ENCODE measurements around the gene SPRYD7.

Gene SPRYD7

GRCh38 chr13:49936075-49936967, at the start of gene SPRYD7:
SPRYD7 (minus strand) TSS chr13:49936340; CDS start chr13:49936235, 105 bp downstream.
- in situ Hi-C loops (cut with MboI; ENCODE audit: low sequenced_read_pairs, unreplicated experiment): no loop called here
- peak; percentile 99 for TF ChIP-seq CTCF (IDR thresholded peaks at IDR 0.05; ENCODE audit: borderline replicate concordance, control extremely low read depth, extremely low read depth, insufficient read depth, missing control alignments)
- DNase-seq (ENCODE audit: low spot score): peak; percentile 96

- no peak for DNase-seq (ENCODE audit: low spot score)
- in situ Hi-C loops (cut with MboI; ENCODE audit: low sequenced_read_pairs, unreplicated experiment): loop anchor here (25.0 kb wide), 1 partner anchor 1077 kb away; no protein-coding TSS in a partner anchor
- TF ChIP-seq CTCF (IDR thresholded peaks at IDR 0.05; ENCODE audit: borderline replicate concordance, control extremely low read depth, extremely low read depth, insufficient read depth, missing control alignments): no peak
Observed at GRCh38 chr13:49985129-49985528, 49.0 kb upstream of the SPRYD7 start.

- in situ Hi-C loops (cut with MboI; ENCODE audit: low sequenced_read_pairs, unreplicated experiment): loop anchor here (25.0 kb wide), 1 partner anchor 1082 kb away; no protein-coding TSS in a partner anchor
- DNase-seq (ENCODE audit: low spot score): no peak
Observed at GRCh38 chr13:49980266-49980665, 44.1 kb upstream of the SPRYD7 start.

GRCh38 chr13:49977992-49978391, 41.9 kb upstream of the SPRYD7 start:
- in situ Hi-C loops (cut with MboI; ENCODE audit: low sequenced_read_pairs, unreplicated experiment): loop anchor here (10.0 to 25.0 kb wide), 3 partner anchors 547 to 1084 kb away; no protein-coding TSS in a partner anchor
- no peak for DNase-seq (ENCODE audit: low spot score)
- no peak for TF ChIP-seq CTCF (IDR thresholded peaks at IDR 0.05; ENCODE audit: borderline replicate concordance, control extremely low read depth, extremely low read depth, insufficient read depth, missing control alignments)

More at GRCh38 chr13:49980266-49980665, 44.1 kb upstream of the SPRYD7 start:
- TF ChIP-seq CTCF (IDR thresholded peaks at IDR 0.05; ENCODE audit: borderline replicate concordance, control extremely low read depth, extremely low read depth, insufficient read depth, missing control alignments): no peak

GRCh38 chr13:49976314-49977258, 40.4 kb upstream of the SPRYD7 start:
- in situ Hi-C loops (cut with MboI; ENCODE audit: low sequenced_read_pairs, unreplicated experiment): loop anchor here (10.0 to 25.0 kb wide), 3 partner anchors 548 to 1086 kb away; no protein-coding TSS in a partner anchor

More at GRCh38 chr13:49976314-49977258, 40.4 kb upstream of the SPRYD7 start:
- peak; percentile 75 for DNase-seq (ENCODE audit: low spot score)
- peak; percentile 84 for TF ChIP-seq CTCF (IDR thresholded peaks at IDR 0.05; ENCODE audit: borderline replicate concordance, control extremely low read depth, extremely low read depth, insufficient read depth, missing control alignments)

All from GM13976 (cell line).